K562 (cell line): ENCODE results near the gene ETV2. TPM values are rescaled to one million over a fixed set of nuclear protein-coding genes. Genes with fewer than 3 reads are reported as not detected.

Experiments
- ATAC-seq: fragments of 200-7000 bp; cut with Tn5 transposase; 3 replicates; pipeline ENCODE4 v1.9.1; 2020; ENCODE audit warnings: moderate library complexity
- BruUV-seq: library from RNA; stranded (reverse); fragments of 400-500 nt; replicated peaks from 2 replicates; lab custom pipeline; 2021; lab: Mats Ljungman, UMichigan
- CTCF ChIA-PET: fragments of 300-600 bp; formaldehyde crosslinking; extraction: SDS; loops from one replicate; lab custom pipeline; 2021; ENCODE audit warnings: low intra/inter-chr PET ratio; lab: Yijun Ruan, JAX
- POLR2A ChIA-PET: fragments of 300-600, 350-650 bp; sonication (Branson Sonifier 250); formaldehyde crosslinking; extraction: SDS; loops from one replicate; lab custom pipeline; 2021; ENCODE audit warnings: antibody characterized with exemption, inconsistent platforms; lab: Yijun Ruan, JAX
- DNase-seq, 4 experiments: peaks; one replicate each; pipeline versions ENCODE4 v3.0.0 to v3.0.0-alpha.2; 2011 to 2018; ENCODE audit warnings: low spot score in 3 of 4, mixed read lengths in 3 of 4; ENCODE audit errors: extremely low read depth in 1 of 4
- FAIRE-seq: peaks from 2 replicates; lab custom pipeline; 2011; peaks lifted over from hg19 to GRCh38; lab: Jason Lieb, UNC
- H2AFZ ChIP-seq: 2 replicates; pipeline ENCODE4 v1.6.0; 2011; ENCODE audit warnings: low read depth, low read length, control low read depth, inconsistent platforms
- H3K27ac ChIP-seq: fragments of 200-600 bp; 3 replicates; pipeline ENCODE4 v1.8.0; 2011; ENCODE audit warnings: low read depth, mild to moderate bottlenecking, control low read depth, inconsistent platforms, low read length, moderate library complexity, mixed read lengths; ENCODE audit errors: extremely low read depth
- H3K27me3 ChIP-seq, 2 experiments: fragments of 300-600 bp in 1 of 2; 2 replicates in 1 of 2; 3 replicates in 1 of 2; pipeline versions ENCODE4 v1.6.0 to v1.8.0; 2011; ENCODE audit warnings: inconsistent platforms in 2 of 2, low read length in 2 of 2, mild to moderate bottlenecking in 1 of 2, mixed read lengths in 1 of 2, moderate library complexity in 1 of 2; ENCODE audit not compliant: control insufficient read depth in 2 of 2, insufficient read depth in 2 of 2
- H3K36me3 ChIP-seq: fragments of 300-600 bp; 3 replicates; pipeline ENCODE4 v1.8.0; 2011; ENCODE audit warnings: mild to moderate bottlenecking, low read length, inconsistent platforms; ENCODE audit not compliant: control insufficient read depth, insufficient read depth
- H3K4me1 ChIP-seq, 2 experiments: fragments of 200-600 bp in 1 of 2; replicated peaks in 1 of 2; 2 replicates in 1 of 2; 3 replicates in 1 of 2; pipeline versions ENCODE4 v1.5.1 to v1.8.0; 2011; ENCODE audit warnings: inconsistent platforms in 2 of 2, low read length in 2 of 2, mild to moderate bottlenecking in 1 of 2, mixed read lengths in 1 of 2, moderate library complexity in 1 of 2; ENCODE audit not compliant: control insufficient read depth in 2 of 2, insufficient read depth in 2 of 2
- H3K4me2 ChIP-seq: 2 replicates; pipeline ENCODE4 v1.6.1; 2011; ENCODE audit warnings: low read length, control low read depth, inconsistent platforms, mixed read lengths; ENCODE audit not compliant: insufficient read depth
- H3K4me3 ChIP-seq: fragments of 200-600 bp; sonication (generic), shearing (Covaris generic); 2 replicates; pipeline ENCODE4 v1.5.1; 2016; ENCODE audit warnings: control low read depth, inconsistent platforms
- H3K79me2 ChIP-seq: fragments of 200-600 bp; 3 replicates; pipeline ENCODE4 v1.8.0; 2011; ENCODE audit warnings: low read length, inconsistent platforms; ENCODE audit not compliant: control insufficient read depth, insufficient read depth
- H3K9ac ChIP-seq, 2 experiments: 2 replicates each; pipeline versions ENCODE4 v1.6.0 to v1.6.1; 2011; ENCODE audit warnings: low read depth in 2 of 2, low read length in 2 of 2, control low read depth in 1 of 2, inconsistent platforms in 1 of 2, mild to moderate bottlenecking in 1 of 2, mixed read lengths in 1 of 2; ENCODE audit not compliant: insufficient read depth in 1 of 2
- H3K9me1 ChIP-seq: one replicate; pipeline ENCODE4 v1.6.0; 2011; ENCODE audit warnings: inconsistent platforms, mild to moderate bottlenecking, low read length, moderate library complexity; ENCODE audit not compliant: control insufficient read depth, insufficient read depth
- H3K9me3 ChIP-seq: replicated peaks from 2 replicates; pipeline ENCODE4 v1.5.1; 2011; ENCODE audit warnings: low read depth, low read length, inconsistent platforms; ENCODE audit not compliant: control insufficient read depth, insufficient read depth
- H4K20me1 ChIP-seq: replicated peaks from 2 replicates; pipeline ENCODE4 v1.6.1; 2011; ENCODE audit warnings: low read length, inconsistent platforms, mixed read lengths; ENCODE audit not compliant: control insufficient read depth, insufficient read depth
- HES1 ChIP-seq: fragments of 450-650 bp; IDR thresholded peaks from 2 replicates; pipeline ENCODE4 v1.6.1; 2016; ENCODE audit warnings: low read depth, mild to moderate bottlenecking, moderate library complexity
- ID3 ChIP-seq, 2 experiments: fragments of 250-450 bp in 1 of 2; fragments of 450-650 bp in 1 of 2; sonication (Bioruptor Pico) in 1 of 2; IDR thresholded peaks; 2 replicates each; pipeline versions ENCODE4 v1.6.1 to v1.8.0; 2016 to 2021; ENCODE audit warnings: mild to moderate bottlenecking in 2 of 2, moderate library complexity in 2 of 2, missing compliant biosample characterization in 1 of 2, missing genetic modification characterization in 1 of 2
- THRA ChIP-seq: fragments of 450-650 bp; IDR thresholded peaks from 2 replicates; pipeline ENCODE4 v1.6.1; 2017; ENCODE audit warnings: mild to moderate bottlenecking, moderate library complexity
- ZBTB33 ChIP-seq: sonication (generic); formaldehyde crosslinking; IDR thresholded peaks from 2 replicates; pipeline ENCODE4 v1.8.1; 2023; ENCODE audit warnings: mild to moderate bottlenecking, missing genetic modification reagents
- WGBS: fragments of 100-300 bp; shearing (Covaris generic); methylation state at CpG from one replicate; pipeline ENCODE4 v1.1.6; 2016; ENCODE audit warnings: low coverage, mixed read lengths; ENCODE audit not compliant: insufficient coverage; ENCODE audit errors: missing lambda C conversion rate; 5-methylcytosine and 5-hydroxymethylcytosine counted together
- in situ Hi-C: fragments of 300-500 bp; cut with MboI; formaldehyde crosslinking; loops from 4 replicates; pipeline ENCODE4 v1.15.0; 2018; ENCODE audit warnings: inconsistent platforms, mixed read lengths
- intact Hi-C: fragments of 100-400 bp; cut with micrococcal nuclease; formaldehyde crosslinking; loops from 2 replicates; pipeline ENCODE4 v1.14.2; 2022
- polyA plus RNA-seq, 8 experiments: library from polyadenylated mRNA; depleted of rRNA in 4 of 8; stranded (reverse) in 5 of 8; unstranded in 3 of 8; fragments of >200 nt; fragmentation: Nextera tagmentation in 2 of 8; fragmentation: Illumina TruSeq in 1 of 8; extraction: Ambion mirVana in 2 of 8; extraction: Trizol in 1 of 8; gene quantifications; 2 replicates each; pipeline versions ENCODE4 v1.2.1 to v1.2.3, GENCODE V29; 2011 to 2014; ENCODE audit warnings: inconsistent platforms in 1 of 8, missing spikeins in 1 of 8
- total RNA-seq, 7 experiments: library from RNA; depleted of rRNA in 6 of 7; stranded (reverse); fragments of >200 nt in 6 of 7; fragmentation: Illumina TruSeq in 2 of 7; extraction: Trizol in 2 of 7; gene quantifications; 2 replicates each; pipeline versions ENCODE4 v1.2.1 to v1.2.3, GENCODE V29; 2011 to 2021; ENCODE audit warnings: low replicate concordance in 1 of 7

ETV2 gene
- total and polyA plus RNA-seq, 9 of the 15 experiments (the other 6 are each of a cell fraction or from before 2014, with no cell fraction given): 0.11 to 3.7 (median 0.55) TPM

- TF ChIP-seq THRA: no peak
- TF ChIP-seq HES1: no peak
Observed at GRCh38 chr19:35622750-35623149, 18.8 kb upstream of the ETV2 start (continued).

GRCh38 chr19:35623327-35624010 lies 18.1 kb upstream of the ETV2 start:
- DNase-seq (no peak), ATAC-seq (no peak; the same call in 2 of the 3 replicates), FAIRE-seq (peak; percentile 42)
- peaks cover 18% of the 10 kb centered on the region; the same call in 2 of the 3 replicates for H3K36me3 ChIP-seq
- ChIA-PET CTCF (no interaction called here), POLR2A (interaction anchor here (0.8 to 1.9 kb wide), 5 partner anchors 9 to 75 kb away, joined by 3 to 5 read pairs (median 4); partner anchors contain the start of gene HAUS5)
- H3K9me1 ChIP-seq: no peaks in the 10 kb centered on the region
- H2AFZ ChIP-seq: no peak overlapping the region
- H3K9me3 ChIP-seq: no peaks in the 10 kb centered on the region
- TF ChIP-seq ID3 (CRISPR knock-in tag; IDR thresholded peaks at IDR 0.05): no peak
- TF ChIP-seq ID3 (tag; IDR thresholded peaks at IDR 0.05): no peak
- TF ChIP-seq ZBTB33: no peak
- H3K27ac ChIP-seq: no peak overlapping the region
- intact Hi-C loops: no loop called here
- no peaks in the 10 kb centered on the region for H4K20me1 ChIP-seq
- WGBS: 80% methylated on average over 6 of the region's 6 CpGs
- no peak overlapping the region for H3K4me2 ChIP-seq
- in situ Hi-C loops: no loop called here
- H3K4me3 ChIP-seq: no peak overlapping the region
- TSS peak; percentile 40 for BruUV-seq
- H3K9ac ChIP-seq: 0 out of 4 replicates have a peak overlapping the region, but pooled peaks of 1 of the 2 experiments have one; percentile 48
- H3K79me2 ChIP-seq: no peaks in the 10 kb centered on the region
- peaks cover 0 to 32% of the 10 kb centered on the region in 2 experiments; a peak in 2 of 5 replicates for H3K4me1 ChIP-seq
- no peaks in the 10 kb centered on the region for H3K27me3 ChIP-seq
